Chondrocyte (in vitro differentiated cells): ENCODE measurements around the gene DNMT1. TPM values are rescaled to one million over a fixed set of nuclear protein-coding genes. Genes with fewer than 3 reads are reported as not detected.
"Not testable (repeated sequence)": the region's sequence is repeated elsewhere in the genome, so short reads cannot be mapped to it uniquely, and the experiment has no call there.

Source experiments
- DNase-seq: peaks from one replicate; pipeline ENCODE4 v3.0.0; 2021; ENCODE audit warnings: mixed read lengths, low spot score
- H3K27ac Mint-ChIP-seq: one replicate; pipeline ENCODE4 v1.8.0; 2021; ENCODE audit warnings: mild to moderate bottlenecking, moderate library complexity, mixed read lengths; ENCODE audit not compliant: unreplicated experiment
- H3K27me3 Mint-ChIP-seq: 2 replicates; pipeline ENCODE4 v1.8.0; 2021; ENCODE audit warnings: low read depth, mixed read lengths
- H3K36me3 Mint-ChIP-seq: 2 replicates; pipeline ENCODE4 v1.8.0; 2021; ENCODE audit warnings: low read depth, mixed read lengths
- H3K4me1 Mint-ChIP-seq: 2 replicates; pipeline ENCODE4 v1.8.0; 2021; ENCODE audit warnings: low read depth, mild to moderate bottlenecking, mixed read lengths
- H3K4me3 Mint-ChIP-seq: one replicate; pipeline ENCODE4 v1.8.0; 2021; ENCODE audit warnings: mild to moderate bottlenecking, moderate library complexity, mixed read lengths; ENCODE audit not compliant: unreplicated experiment
- H3K9me3 Mint-ChIP-seq: 2 replicates; pipeline ENCODE4 v1.8.0; 2021; ENCODE audit warnings: low read depth, mixed read lengths
- CTCF ChIP-seq: fragments of 200-600 bp; sonication (generic); IDR thresholded peaks from 2 replicates; pipeline ENCODE4 v1.5.0; 2021; ENCODE audit warnings: antibody characterized with exemption, mild to moderate bottlenecking, moderate library complexity
- long read RNA-seq: library from polyadenylated mRNA; stranded (forward); transcript quantifications from one replicate; pipeline ENCODE4 v2.0.0, GENCODE V29; 2021
- total RNA-seq: library from RNA; stranded (reverse); gene quantifications from 3 replicates; pipeline ENCODE4 v1.2.1, GENCODE V29; 2021

The DNMT1 gene
- total RNA-seq = 46.1 to 90.2 TPM (median 47.8 TPM) in 3 replicates
- long read RNA-seq, full-length matches to known transcripts = 39 of 76 reads
- long read RNA-seq, partial matches to known transcripts = 15 of 76 reads
- long read RNA-seq, other reads (novel, unspliced or antisense) = 22 of 76 reads

- H3K36me3 Mint-ChIP-seq = no peaks in the 10 kb centered on the region
Measured at GRCh38 chr19:10194500-10195198, at the start of gene DNMT1. Gene DNMT1, minus strand, starts transcription at chr19:10194953. Its CDS starts 54 bp downstream, at chr19:10194899.

GRCh38 chr19:10243606-10244005 is 48.9 kb upstream of the DNMT1 start:
- Mint-ChIP-seq H3K4me3 (no peak overlapping the region), H3K4me1 (peaks cover 5% of the 10 kb centered on the region), H3K9me3 (no peaks in the 10 kb centered on the region), H3K27me3 (no peaks in the 10 kb centered on the region), H3K36me3 (no peaks in the 10 kb centered on the region), H3K27ac (no peak overlapping the region)
- no peak for DNase-seq
- TF ChIP-seq CTCF = no peak

More at GRCh38 chr19:10194500-10195198, at the start of gene DNMT1:
- Mint-ChIP-seq H3K4me3 (peak within 1 kb of the TSS; percentile 83), H3K27ac (peak within 1 kb of the TSS; percentile 90), H3K27me3 (no peaks in the 10 kb centered on the region), H3K4me1 (peaks cover 19% of the 10 kb centered on the region), H3K9me3 (no peaks in the 10 kb centered on the region)
- TF ChIP-seq CTCF = no peak
- DNase-seq = peak; percentile 99

GRCh38 chr19:10241826-10242449 is 47.2 kb upstream of the DNMT1 start:
- not testable (repeated sequence) for H3K9me3 Mint-ChIP-seq, H3K4me3 Mint-ChIP-seq, DNase-seq, H3K36me3 Mint-ChIP-seq, H3K27me3 Mint-ChIP-seq, H3K27ac Mint-ChIP-seq
- peaks cover 13% of the 10 kb centered on the region for H3K4me1 Mint-ChIP-seq

GRCh38 chr19:10238172-10238783 is 43.5 kb upstream of the DNMT1 start:
- H3K27me3 Mint-ChIP-seq = no peaks in the 10 kb centered on the region
- H3K27ac Mint-ChIP-seq = peak overlapping the region; percentile 93
- no peak for TF ChIP-seq CTCF
- no peak for DNase-seq
- no peak overlapping the region for H3K4me3 Mint-ChIP-seq
- H3K36me3 Mint-ChIP-seq = no peaks in the 10 kb centered on the region
- H3K9me3 Mint-ChIP-seq = no peaks in the 10 kb centered on the region
- peaks cover 19% of the 10 kb centered on the region for H3K4me1 Mint-ChIP-seq

- H3K36me3 Mint-ChIP-seq = no peaks in the 10 kb centered on the region
- peak overlapping the region; percentile 93 for H3K27ac Mint-ChIP-seq
- peaks cover 19% of the 10 kb centered on the region for H3K4me1 Mint-ChIP-seq
- DNase-seq = no peak
- no peaks in the 10 kb centered on the region for H3K9me3 Mint-ChIP-seq
- H3K4me3 Mint-ChIP-seq = no peak overlapping the region
- no peaks in the 10 kb centered on the region for H3K27me3 Mint-ChIP-seq
- no peak for TF ChIP-seq CTCF
Measured at GRCh38 chr19:10237702-10238101, 42.9 kb upstream of the DNMT1 start.

GRCh38 chr19:10235409-10235808 is 40.7 kb upstream of the DNMT1 start:
- H3K27ac Mint-ChIP-seq, H3K36me3 Mint-ChIP-seq, DNase-seq, H3K9me3 Mint-ChIP-seq, H3K27me3 Mint-ChIP-seq, H3K4me3 Mint-ChIP-seq: not testable (repeated sequence)
- H3K4me1 Mint-ChIP-seq = peaks cover 19% of the 10 kb centered on the region
